Measurements from ENCODE around the gene PADI4. TPM values are rescaled to one million over a fixed set of nuclear protein-coding genes. Genes with fewer than 3 reads are reported as not detected.

PADI4 gene
- total and polyA plus RNA-seq, 2 donors (not counting 1 experiment from before 2014, with no cell fraction given) = not detected

GRCh38 chr1:17358557-17358956, 50.6 kb downstream of the PADI4 start:
- Histone ChIP-seq H3K36me3 (ENCODE audit: control insufficient read depth, insufficient read depth, low read length) (no peaks in the 10 kb centered on the region), H3K4me2 (ENCODE audit: extremely low read depth, insufficient read depth, low read length) (no peak overlapping the region), H3K79me2 (ENCODE audit: control insufficient read depth, insufficient read depth, low read length) (no peaks in the 10 kb centered on the region), H3K4me3 (replicated peaks in 1 of 4; ENCODE audit: control extremely low read depth in 1 of 4, insufficient read depth in 1 of 4, low read depth in 3 of 4, low read length in 4 of 4) (no peak overlapping the region), H3K4me1 (ENCODE audit: control insufficient read depth, extremely low read depth, insufficient read depth, low read length) (no peaks in the 10 kb centered on the region), H3K9me3 (ENCODE audit: control insufficient read depth, insufficient read depth, low read depth, low read length) (no peaks in the 10 kb centered on the region), H2AFZ (ENCODE audit: low read length) (no peak overlapping the region), H4K20me1 (ENCODE audit: control insufficient read depth, extremely low read depth, insufficient read depth, low read length) (no peaks in the 10 kb centered on the region), H3K9ac (ENCODE audit: insufficient read depth, low read length) (no peak overlapping the region), H3K27me3 (ENCODE audit: control insufficient read depth, insufficient read depth, low read length) (no peaks in the 10 kb centered on the region), H3K27ac (ENCODE audit: insufficient read depth, low read length) (no peak overlapping the region)
- no peak for DNase-seq (ENCODE audit: low read depth in 2 of 2)
- TF ChIP-seq EZH2 (IDR thresholded peaks at IDR 0.05; ENCODE audit: low read length, missing control alignments) (no peak), CTCF (conservative IDR thresholded peaks at IDR 0.05 in 1 of 2, IDR thresholded peaks at IDR 0.05 in 1 of 2; ENCODE audit: low read depth in 1 of 2, low read length in 2 of 2) (no peak)

- no peak for DNase-seq (ENCODE audit: low read depth in 2 of 2)
- TF ChIP-seq CTCF (conservative IDR thresholded peaks at IDR 0.05 in 1 of 2, IDR thresholded peaks at IDR 0.05 in 1 of 2; ENCODE audit: low read depth in 1 of 2, low read length in 2 of 2) (no peak), EZH2 (IDR thresholded peaks at IDR 0.05; ENCODE audit: low read length, missing control alignments) (no peak)
- H3K9me3 ChIP-seq (ENCODE audit: control insufficient read depth, insufficient read depth, low read depth, low read length) = no peaks in the 10 kb centered on the region
- H4K20me1 ChIP-seq (ENCODE audit: control insufficient read depth, extremely low read depth, insufficient read depth, low read length) = no peaks in the 10 kb centered on the region
- no peak overlapping the region for H3K27ac ChIP-seq (ENCODE audit: insufficient read depth, low read length)
- no peak overlapping the region for H3K9ac ChIP-seq (ENCODE audit: insufficient read depth, low read length)
- H3K79me2 ChIP-seq (ENCODE audit: control insufficient read depth, insufficient read depth, low read length) = no peaks in the 10 kb centered on the region
- no peak overlapping the region for H3K4me2 ChIP-seq (ENCODE audit: extremely low read depth, insufficient read depth, low read length)
- H2AFZ ChIP-seq (ENCODE audit: low read length) = no peak overlapping the region
- no peaks in the 10 kb centered on the region for H3K4me1 ChIP-seq (ENCODE audit: control insufficient read depth, extremely low read depth, insufficient read depth, low read length)
- H3K4me3 ChIP-seq (replicated peaks in 1 of 4; ENCODE audit: control extremely low read depth in 1 of 4, insufficient read depth in 1 of 4, low read depth in 3 of 4, low read length in 4 of 4) = no peak overlapping the region
- H3K36me3 ChIP-seq (ENCODE audit: control insufficient read depth, insufficient read depth, low read length) = no peaks in the 10 kb centered on the region
- H3K27me3 ChIP-seq (ENCODE audit: control insufficient read depth, insufficient read depth, low read length) = no peaks in the 10 kb centered on the region
Observed at GRCh38 chr1:17359031-17359430, 51.0 kb downstream of the PADI4 start.

GRCh38 chr1:17359808-17360207, 51.8 kb downstream of the PADI4 start:
- Histone ChIP-seq H3K36me3 (ENCODE audit: control insufficient read depth, insufficient read depth, low read length) (no peaks in the 10 kb centered on the region), H3K4me3 (replicated peaks in 1 of 4; ENCODE audit: control extremely low read depth in 1 of 4, insufficient read depth in 1 of 4, low read depth in 3 of 4, low read length in 4 of 4) (no peak overlapping the region), H3K4me2 (ENCODE audit: extremely low read depth, insufficient read depth, low read length) (no peak overlapping the region), H4K20me1 (ENCODE audit: control insufficient read depth, extremely low read depth, insufficient read depth, low read length) (no peaks in the 10 kb centered on the region), H3K9ac (ENCODE audit: insufficient read depth, low read length) (no peak overlapping the region), H2AFZ (ENCODE audit: low read length) (no peak overlapping the region), H3K27ac (ENCODE audit: insufficient read depth, low read length) (no peak overlapping the region), H3K27me3 (ENCODE audit: control insufficient read depth, insufficient read depth, low read length) (no peaks in the 10 kb centered on the region), H3K79me2 (ENCODE audit: control insufficient read depth, insufficient read depth, low read length) (no peaks in the 10 kb centered on the region), H3K9me3 (ENCODE audit: control insufficient read depth, insufficient read depth, low read depth, low read length) (no peaks in the 10 kb centered on the region), H3K4me1 (ENCODE audit: control insufficient read depth, extremely low read depth, insufficient read depth, low read length) (no peaks in the 10 kb centered on the region)
- no peak for DNase-seq (ENCODE audit: low read depth in 2 of 2)
- TF ChIP-seq CTCF (conservative IDR thresholded peaks at IDR 0.05 in 1 of 2, IDR thresholded peaks at IDR 0.05 in 1 of 2; ENCODE audit: low read depth in 1 of 2, low read length in 2 of 2) = no peak
- no peak for TF ChIP-seq EZH2 (IDR thresholded peaks at IDR 0.05; ENCODE audit: low read length, missing control alignments)

Data from fibroblast of lung (primary cell).